ENCODE measurements around the gene TIGD4.
A peak's percentile ranks its signal among the peaks of the same experiment; 100 is the strongest.

Gene TIGD4

GRCh38 chr4:152779513-152780266, at the start of gene TIGD4, which contains the start of gene ARFIP1:
Gene TIGD4 (minus strand): TSS chr4:152779730. CDS start chr4:152771004, 8,726 bp downstream.
Gene ARFIP1 (plus strand): TSS chr4:152779954. CDS start chr4:152829634, 49,680 bp downstream.
- peak; percentile 49 for TF ChIP-seq CTCF (IDR thresholded peaks at IDR 0.05; ENCODE audit: control extremely low read depth, extremely low read depth, low read depth, missing control alignments)
- peak; percentile 97 for DNase-seq (ENCODE audit: extremely low spot score)
- CTCF ChIA-PET = interaction anchor here (0.8 to 2.8 kb wide), 14 partner anchors 10 to 378 kb away, joined by 3 to 31 read pairs (median 4); no protein-coding TSS in a partner anchor
- POLR2A ChIA-PET = interaction anchor here (0.5 kb wide), 1 partner anchor 1046 kb away, joined by 4 read pairs; no protein-coding TSS in a partner anchor

GRCh38 chr4:152828122-152828521, 48.6 kb upstream of the TIGD4 start:
- DNase-seq (ENCODE audit: extremely low spot score) = no peak
- CTCF ChIA-PET = interaction anchor here (1.4 to 1.9 kb wide), 2 partner anchors 8 to 19 kb away, joined by 4 to 5 read pairs; no protein-coding TSS in a partner anchor
- TF ChIP-seq CTCF (IDR thresholded peaks at IDR 0.05; ENCODE audit: control extremely low read depth, extremely low read depth, low read depth, missing control alignments) = no peak
- POLR2A ChIA-PET = no interaction called here

GRCh38 chr4:152825336-152825735, 45.8 kb upstream of the TIGD4 start:
- ChIA-PET CTCF (no interaction called here), POLR2A (no interaction called here)
- DNase-seq (ENCODE audit: extremely low spot score) = no peak
- TF ChIP-seq CTCF (IDR thresholded peaks at IDR 0.05; ENCODE audit: control extremely low read depth, extremely low read depth, low read depth, missing control alignments) = no peak

DNA sequence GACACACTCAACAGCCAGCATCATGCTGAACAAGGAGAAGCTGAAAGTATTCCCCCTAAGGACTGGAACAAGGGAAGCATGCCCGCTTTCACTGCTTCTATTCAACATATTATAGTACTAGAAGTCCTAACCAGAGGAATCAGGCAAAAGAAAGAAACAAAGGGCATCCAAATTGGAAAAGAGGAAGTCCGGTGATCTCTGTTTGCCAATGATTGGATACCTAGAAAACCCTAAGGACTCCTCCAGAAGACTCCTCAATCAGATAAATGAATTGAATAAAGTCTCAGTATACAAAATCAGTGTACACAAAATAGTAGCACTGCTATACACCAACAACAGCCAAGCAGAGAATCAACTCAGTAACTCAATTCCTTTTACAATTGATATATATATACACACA, 45.0 kb upstream of the TIGD4 start:
- ChIA-PET POLR2A (no interaction called here), CTCF (no interaction called here)
- DNase-seq (ENCODE audit: extremely low spot score) = no peak
- no peak for TF ChIP-seq CTCF (IDR thresholded peaks at IDR 0.05; ENCODE audit: control extremely low read depth, extremely low read depth, low read depth, missing control alignments)

GRCh38 chr4:152822323-152822722, 42.8 kb upstream of the TIGD4 start:
- TF ChIP-seq CTCF (IDR thresholded peaks at IDR 0.05; ENCODE audit: control extremely low read depth, extremely low read depth, low read depth, missing control alignments) = no peak
- POLR2A ChIA-PET = no interaction called here
- CTCF ChIA-PET = interaction anchor here (1.0 kb wide), 1 partner anchor 10 kb away, joined by 3 read pairs; no protein-coding TSS in a partner anchor
- no peak for DNase-seq (ENCODE audit: extremely low spot score)

DNA sequence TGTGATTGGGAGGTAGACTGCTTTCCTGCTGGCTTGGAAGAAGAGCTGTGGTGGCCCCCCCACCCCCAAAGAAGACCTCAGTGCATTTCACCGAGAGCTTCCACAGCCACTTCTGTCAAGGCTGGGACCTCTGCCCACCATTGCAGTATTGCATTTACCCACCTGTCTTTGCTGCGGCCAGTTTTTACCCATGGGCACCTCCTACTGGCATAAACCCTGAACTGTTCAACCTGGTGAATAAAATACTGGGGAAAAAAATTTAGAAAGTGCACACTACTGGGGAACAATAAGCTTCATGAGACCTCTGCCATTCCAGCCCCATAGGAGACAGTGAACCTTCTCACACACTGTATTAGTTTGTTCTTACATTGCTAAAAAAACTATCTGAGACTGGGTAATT, 40.5 kb upstream of the TIGD4 start:
- ChIA-PET POLR2A (no interaction called here), CTCF (interaction anchor here (1.1 to 1.8 kb wide), 4 partner anchors 9 to 20 kb away, joined by 3 to 5 read pairs (median 3); no protein-coding TSS in a partner anchor)
- no peak for DNase-seq (ENCODE audit: extremely low spot score)
- no peak for TF ChIP-seq CTCF (IDR thresholded peaks at IDR 0.05; ENCODE audit: control extremely low read depth, extremely low read depth, low read depth, missing control alignments)
